ENCODE measurements around the gene GRIN1. TPM values are rescaled to one million over a fixed set of nuclear protein-coding genes. Genes with fewer than 3 reads are reported as not detected.
"Not testable (repeated sequence)": the region's sequence is repeated elsewhere in the genome, so short reads cannot be mapped to it uniquely, and the experiment has no call there.

GRIN1 gene
- total RNA-seq, 1 donor from 2014 or later = not detected

DNA sequence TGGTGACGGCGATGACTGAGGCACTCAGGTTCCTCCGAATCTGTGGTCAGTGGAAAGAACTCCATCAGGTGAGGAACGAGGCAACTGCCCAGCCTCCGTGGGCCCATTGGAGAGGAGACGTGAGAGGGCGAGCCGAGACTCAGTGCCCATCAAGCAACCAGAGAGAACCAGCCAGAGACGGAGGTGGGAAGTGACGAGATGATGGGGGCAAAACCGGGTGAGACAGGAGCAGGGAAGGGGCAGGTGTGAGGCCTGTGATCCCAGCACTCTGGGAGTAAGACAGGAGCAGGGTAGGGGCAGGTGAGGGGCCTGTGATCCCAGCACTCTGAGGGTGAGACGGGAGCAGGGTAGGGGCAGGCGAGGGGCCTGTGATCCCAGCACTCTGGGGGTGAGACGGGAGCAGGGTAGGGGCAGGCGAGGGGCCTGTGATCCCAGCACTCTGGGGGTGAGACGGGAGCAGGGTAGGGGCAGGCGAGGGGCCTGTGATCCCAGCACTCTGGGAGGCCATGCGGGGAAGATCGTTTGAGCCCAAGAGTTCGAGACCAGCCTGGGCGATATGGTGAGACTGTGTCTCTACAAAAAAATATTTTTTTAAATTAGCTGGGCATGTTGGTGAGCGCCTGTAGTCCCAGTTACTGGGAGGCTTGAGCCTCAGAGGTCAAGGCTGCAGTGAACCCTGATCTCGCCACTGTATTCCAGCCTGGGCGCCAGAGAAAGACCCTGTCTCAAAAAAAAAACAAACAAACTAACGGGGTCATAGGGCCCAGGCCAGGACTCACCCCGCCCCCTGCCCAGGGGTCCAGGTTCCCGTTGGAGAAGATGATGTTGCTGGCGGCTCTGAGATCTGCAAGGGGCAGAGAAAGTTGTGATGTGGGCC, 27.8 kb upstream of the GRIN1 start:
- no peak for DNase-seq (ENCODE audit: low read depth)

DNA sequence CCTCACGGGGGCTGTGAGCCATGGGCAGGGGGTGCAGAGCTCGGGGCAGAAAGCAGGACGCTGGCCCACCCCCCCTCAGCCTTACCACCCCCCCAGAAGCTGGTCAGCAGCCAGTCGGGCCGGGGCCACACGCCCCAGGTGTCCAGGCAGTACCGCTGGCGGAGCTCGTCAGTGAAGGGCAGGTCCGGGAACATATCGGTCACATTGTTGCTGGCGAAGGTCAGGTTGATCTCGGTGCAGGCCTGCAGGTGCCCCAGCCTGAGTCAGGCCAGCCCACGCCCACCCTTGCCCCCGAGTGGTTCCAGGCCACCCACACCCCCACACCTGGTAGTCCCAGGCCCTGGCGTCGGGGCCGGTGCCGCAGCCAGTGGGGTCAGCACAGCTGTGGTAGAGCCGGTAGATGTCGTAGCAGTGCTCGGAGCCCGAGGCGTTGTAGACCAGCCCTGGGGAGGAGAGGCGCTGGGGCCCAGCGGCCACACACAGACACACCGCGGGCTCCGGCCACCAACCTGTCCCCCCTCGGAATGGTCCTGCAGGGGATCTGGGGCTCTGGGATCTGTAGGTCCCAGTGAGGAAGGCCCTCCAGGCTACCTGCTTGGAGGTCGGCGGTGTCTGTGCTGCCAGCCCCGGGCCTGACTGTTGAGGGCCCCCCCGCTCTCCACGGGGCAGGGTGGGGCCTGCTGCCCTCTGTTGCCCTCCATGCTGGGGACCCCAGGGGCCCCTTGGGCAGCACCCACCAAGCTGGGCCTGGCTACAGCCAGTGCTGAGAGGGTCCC, 27.0 kb upstream of the GRIN1 start:
- no peak for DNase-seq (ENCODE audit: low read depth)

DNA sequence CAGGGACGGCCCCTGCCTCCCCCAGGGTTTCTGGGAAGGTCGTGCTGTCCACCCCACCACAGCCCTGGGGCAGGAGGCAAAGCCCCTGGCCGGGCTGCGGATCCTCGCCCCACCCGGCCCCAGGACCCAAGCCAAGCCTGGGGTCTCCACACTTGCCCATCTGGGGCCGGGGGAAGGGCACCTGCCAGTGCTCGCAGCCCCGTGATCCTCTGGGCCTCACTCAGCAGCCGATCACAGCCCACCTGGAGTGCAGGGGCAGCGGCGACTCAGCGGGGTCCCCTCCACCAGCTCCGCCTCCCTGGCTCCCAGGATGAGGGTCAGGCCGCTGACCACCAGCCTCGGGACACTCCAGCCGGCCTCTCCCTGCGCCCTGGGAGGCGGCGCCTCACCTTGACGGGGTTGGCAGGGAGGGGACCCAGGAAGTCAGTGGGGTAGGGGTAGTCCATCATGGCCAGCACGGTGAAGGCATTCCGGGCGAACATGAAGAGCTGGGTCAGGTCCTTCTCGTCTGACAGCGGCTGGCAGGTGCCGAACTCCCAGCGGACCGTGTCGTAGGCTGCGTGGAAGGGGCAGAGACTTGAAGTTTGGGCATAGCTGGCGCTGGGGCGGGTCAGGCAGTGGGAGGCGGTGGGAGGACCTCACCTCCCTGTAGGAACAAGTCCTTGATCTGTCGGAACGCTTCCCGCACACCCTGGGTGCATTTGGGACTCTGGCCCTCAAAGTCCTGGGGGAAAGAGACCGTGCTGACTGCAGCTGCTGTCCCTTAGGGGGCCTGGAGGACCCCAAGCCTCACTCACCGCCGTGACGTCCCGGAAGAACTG, 26.2 kb upstream of the GRIN1 start:
- DNase-seq (ENCODE audit: low read depth) = no peak

DNA sequence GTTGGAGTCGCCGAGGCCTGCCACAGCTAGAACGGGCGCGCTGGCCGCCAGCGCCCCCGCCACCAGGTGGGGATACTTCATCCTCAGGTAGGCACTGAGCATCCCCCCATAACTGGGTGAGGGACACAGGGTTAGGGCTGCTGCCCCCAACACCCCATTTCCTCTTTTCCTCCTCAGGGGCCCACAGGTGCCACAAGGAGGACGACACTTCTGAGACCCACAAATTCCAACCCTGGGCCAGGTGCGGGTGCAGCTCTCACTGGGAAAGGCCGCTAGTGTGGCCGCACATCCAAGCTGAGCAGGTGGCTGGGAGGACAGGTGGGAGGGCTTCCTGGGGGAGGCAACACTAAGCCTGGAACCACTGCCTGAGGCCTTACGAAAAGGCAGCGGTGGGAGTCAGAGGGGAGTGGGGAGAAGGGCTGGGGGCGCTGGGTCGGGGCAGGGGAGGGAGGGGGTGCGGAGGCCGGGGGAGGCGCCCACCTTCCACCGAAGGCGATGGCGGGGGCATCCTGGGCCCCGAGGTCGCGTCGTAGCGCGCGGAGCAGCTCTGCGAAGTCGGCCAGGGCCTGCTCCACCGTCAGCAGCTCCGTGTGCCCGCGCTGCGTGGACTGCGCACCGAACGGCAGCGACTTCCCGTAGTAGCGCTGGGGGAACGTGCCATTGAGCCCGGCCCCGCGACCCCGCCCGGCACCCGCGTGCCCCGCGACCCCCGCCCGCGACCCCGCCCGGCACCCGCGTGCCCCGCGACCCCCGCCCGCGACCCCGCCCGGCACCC, 25.4 kb upstream of the GRIN1 start:
- DNase-seq (ENCODE audit: low read depth) = no peak

DNA sequence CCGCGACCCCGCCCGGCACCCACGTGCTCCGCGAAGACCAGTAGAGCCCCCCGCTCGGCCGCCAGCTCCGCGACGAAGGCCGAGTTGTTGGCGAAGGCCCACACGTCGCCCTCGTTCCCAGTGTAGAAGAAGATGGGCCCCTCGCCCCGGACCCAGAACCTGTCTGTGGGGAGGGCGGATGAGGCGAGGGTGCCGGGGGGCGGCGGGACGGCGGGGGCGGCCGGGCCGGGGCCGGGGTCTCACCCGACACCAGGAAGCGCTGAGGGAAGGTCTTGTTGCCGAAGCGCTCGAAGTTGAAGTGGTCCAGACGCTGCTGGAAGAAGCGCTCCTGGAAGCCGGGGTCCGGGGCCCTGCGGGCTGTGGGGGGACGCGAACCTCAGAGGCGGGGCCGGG, 24.7 kb upstream of the GRIN1 start:
- DNase-seq (ENCODE audit: low read depth) = no peak

DNA sequence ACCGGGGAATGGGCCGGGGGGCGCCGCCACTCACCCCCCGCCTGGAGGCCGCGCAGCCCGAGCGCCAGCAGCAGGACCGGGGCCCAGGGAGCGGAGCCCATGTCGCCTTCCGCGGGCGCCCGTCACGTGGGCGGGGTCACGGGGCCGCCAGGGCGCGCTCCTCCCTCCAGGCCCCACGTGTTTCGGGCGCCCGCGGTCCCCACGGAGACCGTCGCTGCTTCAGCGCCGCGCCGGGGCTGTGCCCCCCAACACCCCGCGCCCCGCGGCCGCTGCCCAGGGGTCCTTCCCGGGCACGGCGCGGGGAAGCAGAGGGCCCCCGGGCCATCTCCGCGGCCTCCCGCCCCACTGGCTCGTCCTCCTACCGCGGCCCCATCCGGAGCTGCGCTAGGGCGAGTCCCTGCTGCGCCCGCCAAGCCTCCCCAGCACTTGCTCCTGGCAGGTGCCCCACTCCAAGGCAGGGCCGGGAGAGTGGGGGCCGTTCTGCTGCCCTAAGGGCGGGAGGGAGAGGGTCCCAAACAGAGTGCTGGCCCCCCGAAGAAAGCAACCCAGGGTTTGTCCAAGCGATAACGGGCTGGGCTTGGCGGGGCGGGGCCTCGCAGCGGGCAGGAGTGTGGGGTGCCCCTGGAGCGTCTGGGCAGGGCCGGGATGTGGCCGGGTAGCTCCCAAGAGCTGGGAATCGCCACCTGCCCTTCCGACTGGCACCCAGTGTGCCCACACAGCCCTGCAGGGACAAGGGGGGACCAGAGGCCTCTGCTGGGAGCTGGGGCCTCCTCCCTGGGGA, 24.2 kb upstream of the GRIN1 start, which contains the start of gene DPP7:
TSS of gene DPP7 (minus strand) at position 121 of the 781 bp plus-strand sequence. CDS start at position 101, 20 bp downstream.
- DNase-seq (ENCODE audit: low read depth) = peak; percentile 61

DNA sequence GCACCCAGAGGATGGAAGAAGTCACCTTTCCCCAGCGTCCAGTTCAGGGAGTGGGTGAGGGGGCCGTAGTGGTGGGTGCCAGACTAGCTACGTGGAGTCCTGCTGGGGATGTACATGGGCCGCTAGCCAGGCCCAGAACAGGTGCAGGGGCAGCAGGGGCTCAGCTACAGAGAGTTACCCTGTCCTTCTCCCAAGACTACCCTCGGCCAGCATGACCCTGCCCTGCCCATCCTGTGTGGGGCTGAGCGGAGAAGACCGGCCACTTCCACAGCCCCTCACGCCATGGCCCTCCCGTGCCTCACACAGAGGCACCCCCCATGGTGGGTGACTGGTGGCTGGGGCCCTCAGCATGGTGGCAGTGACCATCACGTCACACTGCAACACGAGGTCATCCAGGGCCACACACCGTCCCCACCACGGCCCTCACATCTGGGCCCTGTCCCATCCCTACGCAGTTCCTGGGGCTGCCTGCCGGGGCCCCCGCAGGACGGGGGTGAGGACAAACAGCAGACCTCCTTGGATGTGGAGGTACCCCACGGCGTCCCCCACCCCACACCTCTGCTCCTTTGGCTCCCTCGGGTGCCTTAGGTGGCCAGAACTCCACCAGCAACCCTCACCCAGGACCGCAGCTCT, 23.4 kb upstream of the GRIN1 start:
- no peak for DNase-seq (ENCODE audit: low read depth)

DNA sequence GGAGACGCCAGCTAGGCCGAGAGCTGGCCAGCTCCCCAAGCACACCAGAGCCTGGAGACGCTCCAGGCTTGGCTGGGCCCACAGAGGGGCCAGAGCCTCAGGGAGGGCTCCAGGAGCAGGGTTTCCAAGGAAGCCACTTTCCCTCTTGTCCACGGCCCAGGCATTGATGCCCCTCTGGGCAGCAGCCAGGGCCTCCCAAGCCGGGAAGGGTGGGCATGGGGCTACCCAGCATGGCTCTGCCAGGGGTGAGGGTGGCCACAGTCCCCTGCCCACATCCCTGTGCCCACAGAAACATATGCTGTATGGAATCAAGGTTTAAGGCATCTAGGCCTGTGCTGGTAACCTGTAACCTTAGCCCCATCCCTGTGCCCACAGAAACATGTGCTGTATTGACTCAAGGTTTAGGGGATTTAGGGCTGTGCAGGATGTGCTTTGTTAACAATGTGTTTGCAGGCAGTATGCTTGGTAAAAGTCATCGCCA, 22.9 kb upstream of the GRIN1 start:
- DNase-seq (ENCODE audit: low read depth) = no peak

DNA sequence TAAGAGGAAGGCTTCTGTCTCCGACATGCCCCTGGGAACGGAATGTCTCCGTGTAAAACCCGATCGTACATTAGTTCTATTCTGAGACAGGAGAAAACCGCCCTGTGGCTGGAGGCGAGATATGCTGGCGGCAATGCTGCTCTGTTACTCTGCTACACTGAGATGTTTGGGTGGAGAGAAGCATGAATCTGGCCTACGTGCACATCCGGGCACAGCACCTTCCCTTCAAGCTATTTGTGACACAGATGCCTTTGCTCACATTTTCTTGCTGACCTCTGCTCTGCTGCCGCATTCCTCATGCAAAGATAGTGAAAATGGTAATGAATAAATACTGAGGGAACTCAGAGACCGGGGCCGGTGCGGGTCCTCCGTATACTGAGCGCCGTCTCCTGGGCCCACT, 22.2 kb upstream of the GRIN1 start:
- DNase-seq (ENCODE audit: low read depth) = no peak

DNA sequence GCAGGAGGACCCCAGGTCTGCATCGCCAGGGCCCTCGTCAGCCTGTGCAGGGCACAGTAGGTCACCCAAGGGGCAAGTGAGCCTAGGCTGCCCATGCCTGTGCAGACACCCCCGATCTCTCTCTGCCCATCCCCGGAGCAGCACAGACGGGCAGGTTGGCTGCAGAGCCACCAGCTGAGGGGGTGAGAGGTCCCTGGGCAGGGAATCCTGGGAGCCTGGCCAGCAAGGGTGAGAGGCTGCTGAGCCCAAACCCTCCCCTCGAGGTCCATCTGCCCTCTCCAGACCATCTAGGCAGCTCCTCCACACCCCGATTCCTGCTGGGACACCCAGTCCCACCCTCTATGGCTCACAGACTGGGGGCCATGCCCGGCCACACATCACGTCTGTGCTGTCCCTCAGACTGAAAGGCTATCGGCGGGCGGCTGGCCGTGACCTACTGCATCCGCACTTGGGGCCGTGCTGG, 21.7 kb upstream of the GRIN1 start:
- DNase-seq (ENCODE audit: low read depth) = no peak

DNA sequence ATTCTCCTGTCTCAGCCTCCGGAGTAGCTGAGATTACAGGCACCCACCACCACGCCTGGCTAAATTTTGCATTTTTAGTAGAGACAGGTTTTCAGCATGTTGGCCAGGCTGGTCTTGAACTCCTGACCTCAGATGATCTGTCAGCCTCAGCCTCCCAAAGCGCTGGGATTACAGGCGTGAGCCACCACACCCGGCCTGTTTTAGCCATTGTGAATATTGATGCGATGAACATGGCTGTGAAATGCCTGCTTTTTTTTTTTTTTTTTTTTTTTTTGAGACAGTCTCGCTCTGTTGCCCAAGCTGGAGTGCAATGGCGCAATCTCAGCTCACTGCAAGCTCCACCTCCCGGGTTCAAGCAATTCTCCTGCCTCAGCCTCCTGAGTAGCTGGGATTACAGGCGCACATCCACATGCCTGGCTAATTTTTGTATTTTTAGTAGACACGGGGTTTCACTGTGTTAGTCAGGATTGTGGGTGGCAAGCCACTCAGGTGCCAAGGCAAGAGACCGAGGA, 20.8 kb upstream of the GRIN1 start:
- DNase-seq (ENCODE audit: low read depth) = not testable (repeated sequence)

DNA sequence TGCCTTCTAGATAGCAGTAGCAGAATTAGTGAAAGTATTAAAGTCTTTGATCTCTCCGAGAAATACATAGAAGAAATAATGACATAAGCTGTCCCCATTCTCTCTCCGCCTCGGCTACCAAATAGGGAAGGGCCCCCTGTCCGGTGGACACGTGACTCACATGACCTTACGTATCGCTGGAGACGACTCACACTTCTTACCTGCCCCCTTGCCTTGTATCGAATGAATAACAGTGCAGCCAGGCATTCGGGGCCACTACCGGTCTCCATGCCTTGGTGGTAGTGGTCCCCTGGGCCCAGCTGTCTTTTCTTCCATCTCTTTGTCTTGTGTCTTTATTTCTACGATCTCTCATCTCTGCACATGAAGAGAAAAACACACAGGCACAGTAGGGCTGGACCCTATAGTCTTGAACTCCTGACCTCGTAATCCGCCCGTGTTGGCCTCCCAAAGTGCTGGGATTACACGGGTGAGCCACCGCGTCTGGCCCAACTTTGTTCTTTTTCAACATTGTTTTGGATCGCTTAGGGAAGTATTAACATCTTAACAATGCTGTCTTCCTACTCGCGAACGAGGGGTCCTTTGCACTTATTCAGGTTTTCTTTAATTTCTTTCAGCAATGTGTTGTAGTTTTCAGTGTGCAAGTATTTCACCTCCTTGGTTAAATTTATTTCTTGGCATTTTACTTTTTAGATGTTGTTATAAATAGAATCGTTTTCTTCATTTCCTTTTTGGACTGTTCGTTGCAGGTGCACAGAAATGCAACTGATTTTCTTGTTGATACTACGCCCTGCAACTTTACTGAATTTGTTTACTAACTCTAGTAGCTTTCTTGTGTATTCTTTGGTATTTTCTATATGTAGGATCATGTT, 16.8 kb upstream of the GRIN1 start:
- not testable (repeated sequence) for DNase-seq (ENCODE audit: low read depth)

DNA sequence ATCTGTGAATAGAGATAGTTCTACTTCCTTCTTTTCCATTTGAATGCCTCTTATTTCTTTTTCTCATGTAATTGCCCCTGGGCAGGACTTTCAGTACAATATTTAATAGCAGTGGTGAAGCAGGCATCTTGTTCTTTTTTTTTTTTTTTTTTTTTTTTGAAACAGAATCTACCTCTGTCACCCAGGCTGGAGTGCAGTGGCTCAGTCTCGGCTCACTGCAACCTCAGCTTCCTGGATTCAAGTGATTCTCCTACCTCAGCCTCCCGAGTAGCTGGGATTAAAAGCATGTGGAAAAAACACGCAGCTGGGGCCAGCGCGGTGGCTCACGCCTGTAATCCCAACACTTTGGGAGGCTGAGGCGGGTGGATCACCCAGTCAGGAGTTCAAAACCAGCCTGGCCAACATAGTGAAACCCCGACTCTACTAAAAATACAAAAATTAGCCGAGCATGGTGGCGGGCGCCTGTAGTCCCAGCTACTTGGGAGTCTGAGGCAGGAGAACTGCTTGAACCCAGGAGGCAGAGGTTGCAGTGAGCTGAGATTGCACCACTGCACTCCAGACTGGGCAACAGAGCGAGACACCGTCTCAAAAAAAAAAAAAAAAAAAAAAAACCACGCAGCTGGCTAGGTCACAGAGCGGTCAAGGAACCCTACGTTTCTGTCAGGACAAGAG, 16.0 kb upstream of the GRIN1 start:
- not testable (repeated sequence) for DNase-seq (ENCODE audit: low read depth)

DNA sequence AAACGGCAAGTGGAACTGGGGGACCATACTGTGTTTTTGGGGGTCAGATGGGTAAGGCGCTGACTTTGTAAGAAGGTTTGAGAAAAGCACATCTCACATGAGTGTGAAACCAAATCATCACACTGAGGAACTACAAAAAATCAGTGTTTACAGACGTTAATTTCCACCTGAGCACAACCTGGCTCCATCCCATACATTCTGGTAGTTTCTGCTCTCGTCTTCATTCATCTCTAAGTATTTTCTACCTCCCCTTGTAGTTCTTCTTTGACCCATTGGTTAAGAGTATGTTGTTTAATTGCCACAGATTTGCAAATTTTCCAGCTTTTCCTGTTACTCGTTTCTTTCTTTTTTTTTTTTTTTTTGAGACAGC, 15.5 kb upstream of the GRIN1 start:
- DNase-seq (ENCODE audit: low read depth) = no peak

DNA sequence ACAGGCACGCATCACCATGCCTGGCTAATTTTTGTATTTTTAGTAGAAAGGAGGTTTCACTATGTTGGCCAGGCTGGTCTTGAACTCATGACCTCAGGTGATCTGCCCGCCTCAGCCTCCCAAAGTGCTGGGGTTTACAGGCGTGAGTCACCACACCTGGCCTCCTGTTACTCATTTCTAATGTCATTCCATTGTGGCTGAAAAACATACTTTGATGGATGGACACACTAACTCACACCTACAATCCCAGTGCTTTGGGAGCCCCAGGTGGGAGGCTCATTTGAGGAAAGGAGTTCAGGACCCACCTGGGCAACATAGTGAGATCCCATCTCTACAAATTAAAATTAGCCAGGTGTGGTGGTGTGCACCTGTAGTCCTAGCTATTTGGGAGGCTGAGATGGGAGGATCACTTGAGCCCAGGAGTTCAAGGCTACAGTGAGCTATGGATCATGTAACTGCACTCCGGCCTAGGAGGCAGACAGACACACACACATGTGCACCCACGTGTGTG, 14.9 kb upstream of the GRIN1 start:
- not testable (repeated sequence) for DNase-seq (ENCODE audit: low read depth)

DNA sequence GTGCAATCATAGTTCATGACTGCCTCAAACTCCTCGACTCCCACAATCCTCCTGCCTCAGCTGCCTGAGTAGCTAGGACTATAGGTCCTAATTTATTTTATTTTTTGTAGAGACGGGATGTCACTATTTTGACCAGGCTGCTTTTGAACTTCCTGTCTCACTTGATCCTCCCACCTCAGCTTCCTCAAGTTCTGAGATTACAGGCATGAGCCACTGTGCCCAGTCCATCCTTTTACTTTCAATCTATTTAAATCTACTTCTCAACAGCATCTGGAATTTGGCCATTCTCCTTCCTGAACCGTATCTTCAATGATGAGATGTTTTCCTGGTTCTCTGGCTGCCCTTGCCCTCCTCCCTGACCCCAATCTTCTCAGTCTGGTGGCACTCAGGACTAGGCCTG, 12.2 kb upstream of the GRIN1 start:
- DNase-seq (ENCODE audit: low read depth) = no peak

All from myocyte (in vitro differentiated cells).